GM12865 (cell line): ENCODE results near the gene TNFSF8.

Experiments used
- DNase-seq: peaks from one replicate; pipeline ENCODE4 v3.0.0; 2010; ENCODE audit warnings: low read depth
- H3K4me3 ChIP-seq: 2 replicates; pipeline ENCODE4 v1.5.1; 2011; ENCODE audit warnings: mild to moderate bottlenecking, low read depth, low read length, control low read depth
- CTCF ChIP-seq: IDR thresholded peaks from 2 replicates; pipeline ENCODE4 v1.5.1; 2011; ENCODE audit warnings: low read length, control low read depth, low read depth, inconsistent platforms; ENCODE audit not compliant: insufficient read depth; ENCODE audit errors: missing control alignments

The TNFSF8 gene

GRCh38 chr9:114916481-114916880 is 13.9 kb downstream of the TNFSF8 start:
- no peak for TF ChIP-seq CTCF
- DNase-seq, result no peak
- H3K4me3 ChIP-seq, result no peak overlapping the region

- no peak overlapping the region for H3K4me3 ChIP-seq
- no peak for DNase-seq
- peak; percentile 28 for TF ChIP-seq CTCF
These were observed 16.3 kb downstream of the TNFSF8 start for GRCh38 chr9:114914139-114914538.

- no peak for DNase-seq
- H3K4me3 ChIP-seq, result no peak overlapping the region
- TF ChIP-seq CTCF, result no peak
These were observed 16.7 kb downstream of the TNFSF8 start for GRCh38 chr9:114913656-114914055.

GRCh38 chr9:114913217-114913616 is 17.2 kb downstream of the TNFSF8 start:
- TF ChIP-seq CTCF, result no peak
- no peak overlapping the region for H3K4me3 ChIP-seq
- no peak for DNase-seq

- H3K4me3 ChIP-seq, result no peak overlapping the region
- peak; percentile 25 for TF ChIP-seq CTCF
- DNase-seq, result no peak
These were observed 19.1 kb downstream of the TNFSF8 start for GRCh38 chr9:114911167-114911821.

- no peak for TF ChIP-seq CTCF
These were observed 19.9 kb downstream of the TNFSF8 start for GRCh38 chr9:114910541-114910940.

GRCh38 chr9:114909661-114910060 is 20.7 kb downstream of the TNFSF8 start:
- TF ChIP-seq CTCF, result no peak
- DNase-seq, result no peak
- no peak overlapping the region for H3K4me3 ChIP-seq

More at GRCh38 chr9:114910541-114910940, 19.9 kb downstream of the TNFSF8 start:
- DNase-seq, result no peak
- H3K4me3 ChIP-seq, result no peak overlapping the region
